Right renal cortex interstitium (tissue), 3 donors: ENCODE data around the gene DUOX1. TPM values are rescaled to one million over a fixed set of nuclear protein-coding genes. Genes with fewer than 3 reads are reported as not detected.
"Not testable (repeated sequence)": the region's sequence is repeated elsewhere in the genome, so short reads cannot be mapped to it uniquely, and the experiment has no call there.

Source experiments
- DNase-seq, 3 donors: peaks; one replicate each; pipeline ENCODE4 v3.0.0-alpha.2; 2013; ENCODE audit warnings: low read depth in 3 of 3, low spot score in 2 of 3
- polyA plus RNA-seq, 3 donors: library from polyadenylated mRNA; unstranded; fragments of 120-200 nt; gene quantifications; one replicate each; pipeline ENCODE4 v1.2.1, GENCODE V29; 2013; ENCODE audit not compliant: insufficient read length in 3 of 3

Gene DUOX1
- polyA plus RNA-seq, 3 donors: 1.7 to 3.1 (median 2.3) TPM

DNA sequence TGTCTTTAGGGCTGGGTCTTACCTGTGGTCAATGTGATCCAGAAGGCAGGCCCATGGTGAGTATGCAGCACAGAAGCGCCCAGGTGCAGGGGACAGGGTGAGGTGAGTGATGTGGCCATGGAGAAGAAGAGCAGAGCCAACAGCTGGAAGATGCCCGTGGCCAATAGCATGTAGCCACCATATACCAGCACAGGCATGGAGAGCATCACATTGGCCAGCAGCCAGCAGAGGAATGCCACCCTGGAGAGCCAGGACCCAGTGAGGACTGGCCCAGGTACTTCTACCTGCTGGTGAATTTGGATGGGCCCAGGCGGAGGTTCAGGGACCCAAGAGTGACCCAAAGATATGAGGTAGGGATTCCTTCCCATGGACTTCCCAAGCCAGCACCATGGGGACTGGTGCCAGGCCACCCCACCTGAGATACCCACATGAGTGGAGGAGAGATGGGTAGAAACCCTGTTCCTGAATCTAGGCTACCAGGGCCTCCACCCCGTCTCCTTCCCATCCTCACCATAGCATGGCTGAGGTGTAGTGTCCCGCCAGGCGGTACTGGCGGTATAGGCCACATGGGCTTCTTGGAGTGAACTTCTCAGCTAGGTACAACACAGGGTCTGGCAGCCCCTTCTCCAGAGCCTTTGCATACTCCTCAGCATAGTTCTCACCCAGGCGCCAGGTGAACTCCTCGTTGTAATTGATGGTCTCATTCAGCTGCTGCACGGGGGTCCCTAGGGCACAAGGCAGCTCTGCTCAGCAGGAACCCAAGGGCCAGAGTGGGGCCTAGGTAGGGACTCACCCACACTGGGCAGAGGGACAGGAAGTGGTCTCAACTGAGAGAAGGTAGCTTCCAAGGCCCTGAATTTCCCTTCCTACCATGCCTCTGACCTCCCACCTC is 9.5 kb upstream of the DUOX1 start:
- no peak for DNase-seq

DNA sequence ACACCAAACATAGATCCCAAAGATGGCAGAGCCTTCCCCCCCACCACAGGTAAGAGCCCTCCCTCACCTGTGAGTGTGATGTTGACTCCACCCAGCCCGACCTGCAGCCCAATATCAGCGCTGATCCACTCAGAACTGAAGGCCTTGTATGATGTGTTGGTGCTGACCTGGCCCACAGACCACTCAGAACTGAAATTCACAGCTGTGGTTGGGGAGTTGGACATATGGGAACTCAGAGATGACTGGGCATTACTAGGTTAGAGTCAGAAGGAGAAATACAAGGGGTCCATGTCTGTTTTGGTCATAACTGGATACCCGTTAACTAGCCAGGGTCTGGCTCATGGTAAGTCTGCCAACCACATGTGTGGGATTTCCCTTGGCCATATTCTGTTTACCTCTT is 8.8 kb upstream of the DUOX1 start:
- no peak for DNase-seq

DNA sequence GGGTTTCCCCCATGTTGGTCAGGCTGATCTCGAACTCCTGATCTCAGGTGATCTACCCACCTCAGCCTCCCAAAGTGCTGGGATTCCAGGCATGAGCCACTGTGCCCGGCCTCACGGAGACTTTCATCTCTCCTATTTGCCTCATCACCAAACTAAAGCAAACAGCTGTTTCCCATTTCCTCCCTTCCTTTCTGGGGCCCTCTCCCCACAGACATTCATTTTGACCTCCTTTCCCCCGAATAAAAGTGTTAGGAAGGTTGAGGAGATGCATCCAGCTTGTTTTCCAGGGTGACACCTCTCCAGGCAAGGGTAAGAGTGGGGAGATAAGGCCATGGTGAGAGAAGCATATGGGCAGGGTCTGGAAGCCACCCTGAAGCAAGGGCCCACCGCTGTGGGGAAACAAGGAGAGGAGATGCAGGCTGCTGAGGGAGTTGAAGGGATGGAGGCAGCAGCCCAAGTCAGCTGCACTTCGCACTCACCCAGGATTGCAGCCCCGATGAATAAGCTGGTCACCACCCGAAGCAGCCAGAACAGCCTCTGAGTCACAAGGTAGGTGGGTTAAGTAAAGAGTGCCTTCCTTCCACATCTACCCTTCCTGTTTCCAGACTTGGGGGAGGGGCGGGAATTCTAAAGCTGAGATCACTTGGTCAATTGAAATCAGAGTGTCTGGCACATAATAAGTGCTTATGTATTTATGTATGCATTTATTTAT is 7.9 kb upstream of the DUOX1 start:
- no peak for DNase-seq

DNA sequence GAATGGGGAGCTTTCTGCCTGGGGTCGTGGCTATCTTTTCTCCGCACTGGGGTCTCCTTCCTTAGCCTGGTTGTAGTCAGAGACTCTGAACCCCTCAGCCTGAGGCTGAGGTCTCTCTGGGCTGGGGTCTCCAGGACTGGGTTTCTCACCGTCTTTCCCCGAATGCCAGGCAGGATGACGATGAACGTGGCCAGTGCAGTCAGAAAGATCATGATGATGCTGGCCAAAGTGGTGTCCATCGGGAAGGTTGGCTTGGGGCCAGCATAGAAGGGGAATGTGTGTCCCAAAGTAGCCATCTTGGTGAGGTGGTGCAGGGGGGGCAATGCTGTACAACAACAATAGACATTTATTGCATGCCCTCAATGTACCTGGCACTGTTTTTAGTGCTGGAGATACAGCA is 7.1 kb upstream of the DUOX1 start:
- DNase-seq: no peak

DNA sequence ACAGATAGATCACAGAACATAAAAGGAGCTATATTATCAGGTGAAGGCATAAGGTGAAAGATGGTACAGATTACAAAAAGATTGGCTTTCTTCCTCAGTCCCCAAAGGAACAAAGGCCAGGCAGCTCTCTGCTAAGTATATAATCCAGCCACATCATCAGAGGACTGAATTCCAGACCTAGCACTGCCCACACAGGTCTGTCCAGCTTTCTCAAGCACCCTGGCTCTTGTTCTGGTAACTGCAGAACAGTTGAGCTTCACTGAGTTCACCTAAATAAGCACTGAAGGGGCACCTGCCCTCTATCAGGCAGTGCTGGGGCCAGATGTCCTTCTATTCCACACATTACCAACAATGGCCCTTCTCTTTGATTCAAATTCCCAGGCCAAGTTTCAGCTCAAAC is 6.4 kb upstream of the DUOX1 start:
- no peak for DNase-seq

DNA sequence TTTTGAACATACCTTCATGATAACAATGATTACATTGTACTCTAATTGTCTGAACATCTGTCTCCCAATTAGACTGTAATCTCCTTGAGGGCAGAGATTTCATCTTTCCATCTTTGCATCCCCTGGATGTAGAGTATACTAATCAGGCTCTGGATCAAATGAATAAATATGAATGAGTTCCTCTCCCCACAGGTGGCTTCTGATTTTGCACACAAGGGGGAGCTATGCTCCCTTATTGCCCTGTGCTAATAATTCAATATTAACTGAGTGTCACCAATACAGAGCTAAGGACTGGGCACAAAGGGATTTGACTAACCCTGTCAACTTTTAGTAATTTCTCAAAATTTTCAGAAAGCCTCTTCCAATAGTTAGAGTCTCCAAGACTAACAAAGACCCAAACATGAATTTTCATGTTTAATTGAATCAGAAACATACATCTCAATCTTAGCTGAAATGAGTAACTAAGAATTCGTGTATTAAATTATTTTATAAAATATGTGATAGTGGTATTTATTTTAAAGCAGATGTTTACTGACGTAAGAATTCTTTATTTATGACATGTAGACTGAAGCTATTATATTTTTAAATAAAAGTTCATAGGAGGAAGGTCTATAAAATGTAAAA is 3.1 kb upstream of the DUOX1 start:
- no peak for DNase-seq

DNA sequence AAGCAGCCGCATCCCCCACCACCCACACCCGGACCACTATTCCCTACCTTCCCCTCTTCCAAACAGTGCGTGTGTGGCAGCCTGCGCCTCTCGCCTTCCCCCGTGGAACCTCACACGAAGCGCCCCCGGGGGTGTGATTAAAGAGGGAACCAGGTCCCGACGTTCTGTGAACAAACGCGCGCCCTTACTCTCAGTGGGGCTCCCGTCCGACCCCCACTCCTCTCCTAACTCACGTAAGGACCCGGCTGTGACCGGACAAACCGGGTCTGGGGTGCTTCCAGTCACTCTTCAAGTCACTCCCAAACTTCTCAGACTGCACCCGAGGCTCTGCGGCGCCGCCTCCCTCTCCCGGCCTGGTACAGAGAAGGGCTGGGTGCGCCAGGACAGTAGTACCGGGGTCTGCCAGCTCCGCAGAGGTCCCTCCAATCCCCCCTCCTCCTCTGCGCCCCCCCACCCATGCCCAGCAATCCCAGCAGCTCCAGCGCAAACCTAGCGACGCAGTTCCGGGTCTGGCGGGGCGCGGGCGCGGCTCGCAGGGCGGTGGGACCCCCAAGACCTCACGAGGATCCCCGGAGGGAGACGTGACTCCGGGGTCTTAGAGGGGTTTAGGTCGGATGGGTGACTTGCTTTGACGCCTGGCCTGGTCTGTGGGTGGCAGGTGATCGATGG is 689 bp upstream of the DUOX1 start:
- no peak for DNase-seq

DNA sequence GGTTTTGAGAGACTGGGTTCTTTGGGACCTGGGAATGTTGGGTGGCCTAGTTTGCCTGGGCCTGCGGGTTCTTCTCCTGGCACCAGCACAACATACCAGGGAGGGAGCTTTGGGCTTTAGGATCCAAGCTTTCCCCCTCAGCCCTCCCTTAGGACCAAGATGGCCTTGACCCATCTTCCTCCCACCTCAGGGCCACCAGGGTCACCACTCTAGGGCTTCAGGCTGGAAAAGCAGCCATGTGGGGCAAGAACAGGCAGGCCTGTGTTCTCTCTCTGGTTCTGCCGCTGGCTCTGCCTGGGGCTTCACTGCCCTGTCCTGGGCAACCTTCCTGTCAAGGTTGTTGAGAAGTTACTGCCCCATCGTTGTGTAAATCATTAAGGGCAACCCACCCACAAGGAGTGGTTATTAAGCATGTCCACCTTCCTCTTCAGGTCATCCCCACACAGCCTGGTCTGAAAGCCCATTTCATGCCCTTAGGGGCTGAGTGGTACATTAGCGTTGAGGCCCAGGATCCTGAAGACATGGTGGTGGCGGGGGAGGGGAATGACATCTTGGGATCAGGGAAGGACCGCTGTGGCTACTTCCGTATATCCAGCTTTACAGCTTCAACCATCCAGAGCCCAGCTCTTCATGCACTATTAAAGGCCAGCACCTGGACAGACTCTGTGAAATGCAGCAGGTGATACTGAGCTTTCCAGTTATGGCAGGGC is 652 bp downstream of the DUOX1 start:
- DNase-seq: no peak

DNA sequence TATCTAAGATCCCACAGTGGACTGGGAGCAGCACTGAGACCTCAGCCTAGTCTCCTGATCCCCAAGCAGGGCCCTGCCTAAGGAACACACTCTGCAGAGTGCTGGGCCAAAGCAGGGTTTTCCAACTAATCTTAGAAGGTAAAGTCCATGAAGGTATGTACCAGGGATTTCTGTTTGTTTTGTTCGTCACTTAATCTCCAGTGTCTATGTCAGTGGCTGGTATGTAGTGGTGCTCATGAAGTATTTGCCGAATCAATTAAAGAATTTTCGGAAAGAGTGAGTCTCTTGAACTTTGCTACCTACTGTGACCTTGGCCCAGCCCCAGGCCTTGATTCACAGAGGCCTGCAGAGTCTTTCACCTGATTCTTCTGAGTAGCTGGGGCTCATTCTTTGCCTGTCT is 1.7 kb downstream of the DUOX1 start:
- DNase-seq: no peak

DNA sequence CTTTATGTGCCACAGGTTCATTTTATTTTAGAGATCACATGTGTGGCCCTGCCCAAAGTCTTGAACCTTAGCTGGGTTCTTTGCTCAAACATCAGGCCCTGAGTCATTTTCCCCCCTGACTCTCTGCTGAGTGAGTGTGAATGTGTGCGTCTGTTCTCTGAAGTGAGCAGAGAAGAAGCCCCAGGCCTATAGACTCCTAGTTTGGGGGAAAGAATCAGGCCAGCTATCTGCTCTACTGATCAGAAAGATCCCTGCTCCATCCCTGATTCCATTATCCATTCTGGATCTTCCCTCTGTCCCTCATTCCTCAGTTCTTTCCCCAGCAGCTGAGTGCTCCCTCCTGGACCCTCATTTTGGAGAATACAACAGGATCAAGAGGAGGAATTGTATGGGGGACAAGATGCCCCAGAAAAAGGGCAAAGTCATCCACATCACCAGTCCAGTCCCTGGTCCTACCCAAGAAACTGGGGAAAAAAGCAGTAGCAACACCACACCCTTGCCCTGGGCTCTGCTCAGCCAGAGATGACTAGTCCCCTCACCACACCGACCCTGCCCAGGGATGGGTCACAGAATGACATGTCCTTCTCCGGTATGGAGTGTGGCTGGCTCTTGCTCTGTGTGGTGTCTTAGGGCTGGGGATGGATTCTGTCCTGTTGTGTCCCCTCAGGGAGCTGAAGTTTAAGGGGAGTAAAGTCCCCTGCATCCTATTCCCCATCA is 3.2 kb downstream of the DUOX1 start:
- DNase-seq: no peak

DNA sequence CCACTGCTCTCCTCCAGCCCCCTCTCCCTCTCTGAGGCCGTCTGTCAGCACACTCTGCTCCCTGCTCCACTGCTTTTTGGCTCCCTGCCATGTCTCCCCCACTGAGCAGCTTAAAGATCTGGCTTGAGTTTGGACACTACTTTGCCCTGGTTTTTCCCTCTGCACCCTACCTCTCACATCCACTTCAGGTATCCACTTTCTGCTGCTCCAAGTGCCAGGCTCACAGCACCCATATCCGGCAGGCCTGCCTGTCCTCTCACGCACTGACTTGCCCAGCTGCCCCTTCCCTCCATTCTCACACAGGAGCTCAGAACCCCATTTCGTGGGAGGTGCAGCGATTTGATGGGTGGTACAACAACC is 3.7 kb downstream of the DUOX1 start:
- DNase-seq: no peak

DNA sequence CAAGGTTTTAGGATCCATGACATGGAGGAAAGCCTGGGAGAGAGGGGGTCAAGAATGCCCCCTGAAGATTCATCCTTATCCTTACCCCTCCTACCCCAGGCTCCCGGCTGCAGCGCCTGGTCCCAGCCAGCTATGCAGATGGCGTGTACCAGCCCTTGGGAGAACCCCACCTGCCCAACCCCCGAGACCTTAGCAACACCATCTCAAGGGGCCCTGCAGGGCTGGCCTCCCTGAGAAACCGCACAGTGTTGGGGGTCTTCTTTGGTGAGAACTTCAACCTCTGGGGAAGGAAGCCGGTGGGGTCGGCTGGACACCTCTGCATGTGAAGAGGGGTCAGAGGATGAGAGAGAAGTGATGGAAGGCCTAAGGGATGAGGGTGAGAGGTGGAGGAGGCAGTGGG is 4.3 kb downstream of the DUOX1 start:
- DNase-seq: no peak

DNA sequence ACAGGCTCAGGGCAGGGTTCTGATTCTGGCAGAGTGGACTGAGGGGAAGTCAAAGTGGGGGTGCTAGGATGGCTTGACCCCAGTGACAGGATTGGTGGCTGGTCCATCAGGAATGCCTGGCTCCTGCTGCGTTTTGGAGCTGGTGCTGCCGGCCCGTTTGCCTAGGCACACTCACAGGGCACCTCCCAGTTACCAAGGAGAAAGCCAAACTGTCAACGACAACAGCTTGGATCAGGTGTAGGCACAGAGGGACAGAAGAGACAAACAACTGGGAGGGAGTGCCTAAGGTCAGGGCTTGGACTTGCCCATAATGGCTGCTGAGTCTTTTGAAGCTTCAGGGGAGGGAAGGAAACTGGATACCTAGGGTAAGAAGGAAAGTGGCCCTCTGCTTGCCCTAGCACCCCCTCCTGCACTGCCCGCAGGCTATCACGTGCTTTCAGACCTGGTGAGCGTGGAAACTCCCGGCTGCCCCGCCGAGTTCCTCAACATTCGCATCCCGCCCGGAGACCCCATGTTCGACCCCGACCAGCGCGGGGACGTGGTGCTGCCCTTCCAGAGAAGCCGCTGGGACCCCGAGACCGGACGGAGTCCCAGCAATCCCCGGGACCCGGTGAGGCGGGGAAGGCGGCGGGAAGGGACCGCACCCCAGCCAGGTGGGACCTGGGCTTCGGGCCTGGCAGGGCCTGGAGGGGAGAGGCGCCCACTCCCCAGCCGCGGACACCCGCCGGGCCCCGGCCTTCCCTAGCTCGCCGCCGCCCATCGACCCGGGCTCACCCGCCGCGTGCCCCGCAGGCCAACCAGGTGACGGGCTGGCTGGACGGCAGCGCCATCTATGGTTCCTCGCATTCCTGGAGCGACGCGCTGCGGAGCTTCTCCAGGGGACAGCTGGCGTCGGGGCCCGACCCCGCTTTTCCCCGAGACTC is 5.1 kb downstream of the DUOX1 start:
- DNase-seq: no peak

DNA sequence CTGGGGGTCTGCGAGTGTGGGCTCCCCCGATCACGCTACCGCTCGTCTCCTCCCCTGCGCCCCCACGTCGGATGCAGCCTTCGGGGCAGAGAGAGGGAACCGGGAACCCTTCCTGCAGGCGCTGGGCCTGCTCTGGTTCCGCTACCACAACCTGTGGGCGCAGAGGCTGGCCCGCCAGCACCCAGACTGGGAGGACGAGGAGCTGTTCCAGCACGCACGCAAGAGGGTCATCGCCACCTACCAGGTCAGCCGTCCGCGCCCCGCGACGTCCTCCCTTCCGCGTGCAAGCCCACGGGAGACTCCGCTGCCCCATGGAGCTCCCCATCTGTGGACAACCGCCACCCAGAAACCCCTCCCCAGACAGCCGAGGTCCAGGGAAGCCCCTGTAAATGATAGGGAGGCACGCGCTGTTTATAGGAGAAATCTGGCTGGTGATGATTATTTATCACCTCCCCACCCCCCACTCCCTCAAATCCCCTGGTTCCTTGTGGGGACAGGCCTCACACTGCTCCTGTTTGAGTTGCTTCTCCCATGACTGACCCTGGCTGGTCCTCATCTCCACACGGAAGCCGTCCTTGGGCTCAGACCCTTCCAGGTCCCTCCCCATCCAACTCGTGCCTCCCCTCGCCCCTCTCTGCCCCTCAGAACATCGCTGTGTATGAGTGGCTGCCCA is 6.0 kb downstream of the DUOX1 start:
- DNase-seq: not testable (repeated sequence)

DNA sequence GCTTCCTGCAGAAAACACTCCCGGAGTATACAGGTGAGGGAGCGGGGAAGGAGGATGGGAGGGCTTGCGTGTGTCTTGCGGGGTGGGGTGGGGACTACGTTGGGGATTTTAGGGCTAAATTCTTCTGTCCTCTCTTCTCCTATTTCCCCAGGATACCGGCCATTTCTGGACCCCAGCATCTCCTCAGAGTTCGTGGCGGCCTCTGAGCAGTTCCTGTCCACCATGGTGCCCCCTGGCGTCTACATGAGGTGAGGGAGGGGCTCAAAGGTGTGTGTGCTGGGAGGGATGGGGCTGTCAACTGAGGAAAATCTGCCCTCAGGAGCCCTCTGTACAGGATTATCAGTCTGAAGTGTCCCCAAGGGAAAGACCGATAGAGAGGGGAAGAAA is 6.6 kb downstream of the DUOX1 start:
- no peak for DNase-seq

DNA sequence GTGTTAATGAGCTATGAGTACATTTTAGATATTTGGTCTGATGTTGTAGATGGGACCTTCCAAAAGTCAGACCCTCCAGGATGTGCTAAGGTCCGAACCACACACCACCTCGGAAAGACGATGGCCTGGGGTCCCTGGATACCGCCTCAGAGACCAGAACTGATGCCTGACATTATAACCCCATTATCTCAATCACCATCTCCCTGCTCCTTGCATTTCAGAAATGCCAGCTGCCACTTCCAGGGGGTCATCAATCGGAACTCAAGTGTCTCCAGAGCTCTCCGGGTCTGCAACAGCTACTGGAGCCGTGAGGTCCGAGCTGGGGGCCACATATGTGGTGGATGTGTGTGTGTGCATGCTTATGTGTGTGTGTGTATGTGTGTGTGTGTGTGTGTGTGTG is 7.9 kb downstream of the DUOX1 start:
- DNase-seq: no peak

DNA sequence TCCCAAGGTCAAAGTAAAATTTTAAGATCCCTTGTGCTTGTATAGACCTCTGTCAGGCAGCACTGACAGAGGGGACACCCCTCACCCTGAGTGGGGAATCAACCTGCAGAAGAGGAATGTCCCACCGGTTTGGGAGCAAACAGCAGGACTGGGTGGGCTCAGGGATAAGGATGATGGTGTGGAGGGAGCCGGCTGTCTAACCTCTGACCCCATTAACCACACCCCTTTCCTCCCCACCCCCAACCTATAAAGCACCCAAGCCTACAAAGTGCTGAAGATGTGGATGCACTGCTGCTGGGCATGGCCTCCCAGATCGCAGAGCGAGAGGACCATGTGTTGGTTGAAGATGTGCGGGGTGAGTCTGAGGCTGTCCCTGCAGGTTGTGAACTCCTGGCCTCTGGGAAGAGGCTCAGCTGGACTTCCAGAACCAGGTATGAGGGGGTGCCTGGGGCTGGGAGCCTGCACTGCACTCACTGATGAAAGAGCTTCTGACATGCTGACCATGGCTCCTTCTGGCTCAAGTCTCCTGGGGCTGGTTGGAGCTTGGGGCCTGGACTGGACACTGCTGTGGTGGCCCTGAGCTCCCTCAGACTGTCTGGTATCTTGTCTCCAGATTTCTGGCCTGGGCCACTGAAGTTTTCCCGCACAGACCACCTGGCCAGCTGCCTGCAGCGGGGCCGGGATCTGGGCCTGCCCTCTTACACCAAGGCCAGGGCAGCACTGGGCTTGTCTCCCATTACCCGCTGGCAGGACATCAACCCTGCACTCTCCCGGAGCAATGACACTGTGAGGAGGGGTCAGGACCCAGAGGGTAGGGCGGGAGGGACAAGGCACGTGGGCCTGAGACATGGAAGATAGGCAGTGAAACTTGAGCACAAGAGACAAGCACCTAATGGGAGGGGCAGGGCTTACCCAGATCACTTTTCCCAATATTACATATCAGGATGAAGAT is 9.3 kb downstream of the DUOX1 start:
- no peak for DNase-seq
